22Rv1 (cell line): ENCODE data around the gene MISFA.

Experiments used
- ZFX ChIP-seq: fragments of 450-650 bp; IDR thresholded peaks from 2 replicates; pipeline ENCODE4 v1.6.1; 2017; ENCODE audit warnings: antibody characterized with exemption, borderline replicate concordance
- TF ChIP-seq, protein P1 (sequence below): fragments of 450-650 bp; IDR thresholded peaks from 2 replicates; pipeline ENCODE4 v1.5.1; 2017; ENCODE audit warnings: mild to moderate bottlenecking

GRCh38 chr11:18618342-18619025 is 18.9 kb downstream of the MISFA start:
- TF ChIP-seq, protein P1, sequence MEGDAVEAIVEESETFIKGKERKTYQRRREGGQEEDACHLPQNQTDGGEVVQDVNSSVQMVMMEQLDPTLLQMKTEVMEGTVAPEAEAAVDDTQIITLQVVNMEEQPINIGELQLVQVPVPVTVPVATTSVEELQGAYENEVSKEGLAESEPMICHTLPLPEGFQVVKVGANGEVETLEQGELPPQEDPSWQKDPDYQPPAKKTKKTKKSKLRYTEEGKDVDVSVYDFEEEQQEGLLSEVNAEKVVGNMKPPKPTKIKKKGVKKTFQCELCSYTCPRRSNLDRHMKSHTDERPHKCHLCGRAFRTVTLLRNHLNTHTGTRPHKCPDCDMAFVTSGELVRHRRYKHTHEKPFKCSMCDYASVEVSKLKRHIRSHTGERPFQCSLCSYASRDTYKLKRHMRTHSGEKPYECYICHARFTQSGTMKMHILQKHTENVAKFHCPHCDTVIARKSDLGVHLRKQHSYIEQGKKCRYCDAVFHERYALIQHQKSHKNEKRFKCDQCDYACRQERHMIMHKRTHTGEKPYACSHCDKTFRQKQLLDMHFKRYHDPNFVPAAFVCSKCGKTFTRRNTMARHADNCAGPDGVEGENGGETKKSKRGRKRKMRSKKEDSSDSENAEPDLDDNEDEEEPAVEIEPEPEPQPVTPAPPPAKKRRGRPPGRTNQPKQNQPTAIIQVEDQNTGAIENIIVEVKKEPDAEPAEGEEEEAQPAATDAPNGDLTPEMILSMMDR: no peak
- no peak for TF ChIP-seq ZFX
